HCT116 (cell line): ENCODE data around the gene GET3.

Source experiments
- CTCF ChIP-seq, 3 experiments: fragments of 200-600 bp in 1 of 3; sonication (generic) in 1 of 3; IDR thresholded peaks in 2 of 3; conservative IDR thresholded peaks in 1 of 3; 2 replicates each; pipeline ENCODE4 v1.5.1; 2012 to 2017; ENCODE audit warnings: low read depth in 2 of 3, low read length in 2 of 3, antibody characterized with exemption in 1 of 3, borderline replicate concordance in 1 of 3, control low read depth in 1 of 3, mild to moderate bottlenecking in 1 of 3, mixed read lengths in 1 of 3, mixed run types in 1 of 3, moderate library complexity in 1 of 3; ENCODE audit not compliant: insufficient read depth in 1 of 3
- EZH2 ChIP-seq: fragments of 200-600 bp; sonication (generic); IDR thresholded peaks from 2 replicates; pipeline ENCODE4 v1.6.1; 2017; ENCODE audit warnings: antibody characterized with exemption, mixed run types
- JUND ChIP-seq: IDR thresholded peaks from 2 replicates; pipeline ENCODE4 v1.6.1; 2012
- POLR2A ChIP-seq: IDR thresholded peaks from 2 replicates; pipeline ENCODE4 v1.7.0; 2011; ENCODE audit warnings: borderline replicate concordance; ENCODE audit not compliant: insufficient read depth, insufficient read length; ENCODE audit errors: extremely low read depth
- POLR2AphosphoS5 ChIP-seq: IDR thresholded peaks from 2 replicates; pipeline ENCODE4 v1.6.1; 2011; ENCODE audit warnings: mild to moderate bottlenecking, low read depth, low read length, moderate library complexity
- REST ChIP-seq: IDR thresholded peaks from 2 replicates; pipeline ENCODE4 v1.6.1; 2012; ENCODE audit warnings: low read depth
- SRF ChIP-seq: IDR thresholded peaks from 2 replicates; pipeline ENCODE4 v1.6.1; 2012; ENCODE audit warnings: low read depth
- ZBTB33 ChIP-seq: IDR thresholded peaks from 2 replicates; pipeline ENCODE4 v1.6.1; 2011; ENCODE audit warnings: mild to moderate bottlenecking, low read length, moderate library complexity; ENCODE audit not compliant: insufficient replicate concordance; ENCODE audit errors: extremely low read depth

DNA sequence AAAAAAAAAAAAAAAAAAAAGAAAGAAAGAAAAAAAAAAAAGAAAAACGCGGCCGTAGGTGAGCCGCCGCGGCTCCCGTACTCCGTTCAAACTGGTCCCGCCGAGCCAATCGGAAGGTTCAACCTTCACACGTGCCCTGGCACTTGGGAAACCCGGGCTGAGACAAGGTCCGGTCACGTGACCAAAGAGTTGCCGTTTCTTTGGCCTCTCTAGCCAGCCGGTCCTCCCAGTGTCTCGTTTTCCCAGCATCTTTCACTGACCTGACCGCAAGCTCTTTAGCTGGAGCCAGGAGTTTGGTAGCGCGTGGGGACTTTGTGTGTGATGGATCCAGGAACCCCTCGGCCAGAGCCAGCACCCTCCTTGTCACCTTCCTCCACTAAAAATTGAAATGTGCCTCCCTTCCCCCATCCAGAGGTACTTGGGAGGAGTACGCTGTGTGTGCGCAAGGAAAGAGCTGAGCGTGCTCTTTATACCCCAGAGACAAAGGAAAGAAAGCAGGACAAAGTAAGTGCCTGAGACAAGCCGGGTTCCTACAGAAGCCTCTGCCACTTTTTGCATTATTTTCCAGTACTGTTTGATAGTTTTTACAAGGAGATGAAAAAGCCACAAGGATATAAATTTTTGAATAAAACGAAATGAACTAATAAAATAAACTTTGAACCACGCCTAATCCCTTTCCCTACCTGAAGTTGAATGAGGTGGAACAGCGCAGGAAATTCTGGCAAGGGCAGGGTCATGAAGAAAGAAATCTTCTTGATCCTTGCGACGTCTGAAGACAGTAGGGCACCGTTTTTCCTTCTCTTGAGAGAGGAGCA lies 14.5 kb upstream of the GET3 start:
- TF ChIP-seq REST (no peak), CTCF (IDR thresholded peaks at IDR 0.05 in 2 of 3, conservative IDR thresholded peaks at IDR 0.05 in 1 of 3; ENCODE audit: borderline replicate concordance in 1 of 3, insufficient read depth in 1 of 3, low read depth in 2 of 3, low read length in 2 of 3) (no peak), POLR2A (peak; percentile 54), EZH2 (no peak), POLR2AphosphoS5 (peak; percentile 65), SRF (no peak), ZBTB33 (peak; percentile 79), JUND (no peak)
